GM10248 (cell line): ENCODE results near the gene MLLT10.

Source experiments
- CTCF ChIA-PET: fragments of 300-600 bp; sonication (Branson Sonifier 250); formaldehyde crosslinking; extraction: SDS; loops from one replicate; lab custom pipeline; 2021; ENCODE audit warnings: antibody characterized with exemption; lab: Yijun Ruan, JAX
- POLR2A ChIA-PET: fragments of 350-650 bp; sonication (Branson Sonifier 250); formaldehyde crosslinking; extraction: SDS; loops from one replicate; lab custom pipeline; 2020; ENCODE audit warnings: antibody characterized with exemption; lab: Yijun Ruan, JAX
- DNase-seq: peaks from one replicate; pipeline ENCODE4 v3.0.0; 2012; ENCODE audit errors: extremely low spot score
- TF ChIP-seq, protein P1 (sequence below): IDR thresholded peaks from 2 replicates; pipeline ENCODE4 v1.5.1; 2012; ENCODE audit warnings: mild to moderate bottlenecking, low read depth; ENCODE audit errors: extremely low read depth, missing control alignments, control extremely low read depth

Gene MLLT10

DNA sequence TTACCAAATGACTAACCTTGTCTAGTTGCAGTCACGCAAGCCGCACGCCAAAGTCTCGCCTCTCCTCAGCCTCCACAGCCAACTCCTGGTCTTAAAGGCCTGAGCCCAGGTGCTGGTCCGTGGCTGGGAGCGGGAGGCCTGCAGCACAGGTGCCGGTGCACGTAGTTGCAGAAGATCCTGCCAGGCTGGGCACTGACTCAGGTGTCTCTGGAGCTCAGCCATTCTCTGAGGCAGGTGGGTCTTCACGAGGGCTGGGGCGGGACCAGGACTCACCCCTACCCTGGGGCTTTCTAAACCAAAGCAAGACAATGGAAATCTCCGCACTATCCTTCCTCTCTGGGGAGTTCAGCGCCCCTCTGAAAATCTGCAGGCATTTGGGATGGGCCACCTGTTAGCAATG, 216.4 kb downstream of the MLLT10 start:
- TF ChIP-seq, protein P1, sequence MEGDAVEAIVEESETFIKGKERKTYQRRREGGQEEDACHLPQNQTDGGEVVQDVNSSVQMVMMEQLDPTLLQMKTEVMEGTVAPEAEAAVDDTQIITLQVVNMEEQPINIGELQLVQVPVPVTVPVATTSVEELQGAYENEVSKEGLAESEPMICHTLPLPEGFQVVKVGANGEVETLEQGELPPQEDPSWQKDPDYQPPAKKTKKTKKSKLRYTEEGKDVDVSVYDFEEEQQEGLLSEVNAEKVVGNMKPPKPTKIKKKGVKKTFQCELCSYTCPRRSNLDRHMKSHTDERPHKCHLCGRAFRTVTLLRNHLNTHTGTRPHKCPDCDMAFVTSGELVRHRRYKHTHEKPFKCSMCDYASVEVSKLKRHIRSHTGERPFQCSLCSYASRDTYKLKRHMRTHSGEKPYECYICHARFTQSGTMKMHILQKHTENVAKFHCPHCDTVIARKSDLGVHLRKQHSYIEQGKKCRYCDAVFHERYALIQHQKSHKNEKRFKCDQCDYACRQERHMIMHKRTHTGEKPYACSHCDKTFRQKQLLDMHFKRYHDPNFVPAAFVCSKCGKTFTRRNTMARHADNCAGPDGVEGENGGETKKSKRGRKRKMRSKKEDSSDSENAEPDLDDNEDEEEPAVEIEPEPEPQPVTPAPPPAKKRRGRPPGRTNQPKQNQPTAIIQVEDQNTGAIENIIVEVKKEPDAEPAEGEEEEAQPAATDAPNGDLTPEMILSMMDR = no peak
- ChIA-PET CTCF (interaction anchor here (2.0 kb wide), 1 partner anchor 16 kb away, joined by 4 read pairs; no protein-coding TSS in a partner anchor), POLR2A (no interaction called here)
- DNase-seq = no peak

DNA sequence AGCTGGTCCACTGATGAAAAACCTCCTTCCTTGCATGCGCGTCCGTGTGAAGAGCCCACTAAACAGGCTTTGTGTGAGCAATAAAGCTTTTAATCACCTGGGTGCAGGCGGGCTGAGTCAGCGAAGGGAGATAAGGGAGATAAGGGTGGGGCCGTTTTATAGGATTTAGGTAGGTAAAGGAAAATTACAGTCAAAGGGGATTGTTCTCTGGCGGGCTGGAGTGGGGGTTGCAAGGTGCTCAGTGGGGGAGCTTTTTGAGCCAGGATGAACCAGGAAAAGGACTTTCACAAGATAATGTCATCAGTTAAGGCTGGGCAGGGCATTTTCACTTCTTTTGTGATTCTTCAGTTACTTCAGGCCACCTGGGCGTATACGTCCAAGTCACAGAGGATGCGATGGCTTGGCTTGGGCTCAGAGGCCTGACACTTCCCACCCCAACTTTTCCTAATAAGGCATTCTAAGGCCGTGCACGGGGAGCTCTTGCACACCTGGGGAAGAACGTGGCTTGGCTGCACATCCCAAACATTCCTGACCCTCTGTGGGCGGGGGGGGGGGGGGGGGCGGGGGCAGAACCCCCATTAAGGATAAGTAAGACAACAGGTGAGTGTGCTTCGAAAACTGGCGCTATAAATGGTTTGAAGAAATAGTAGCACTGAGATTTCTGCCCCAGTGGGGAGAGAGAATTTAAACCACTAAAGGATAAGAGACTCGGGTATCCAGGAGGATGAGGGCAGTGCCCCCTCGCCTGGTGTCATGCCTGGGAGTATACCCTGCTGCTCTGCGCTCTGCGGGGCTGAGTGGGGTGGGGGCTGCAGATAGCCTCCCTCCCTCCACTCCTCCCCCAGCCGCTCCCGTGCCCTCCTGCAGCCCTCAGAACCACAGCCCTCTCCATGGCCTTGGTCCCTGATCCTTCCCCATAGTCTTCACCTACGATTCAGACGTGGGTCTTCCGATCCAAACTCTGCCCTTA, 217.6 kb downstream of the MLLT10 start:
- CTCF ChIA-PET = interaction anchor here (2.0 kb wide), 1 partner anchor 14 kb away, joined by 4 read pairs; no protein-coding TSS in a partner anchor
- DNase-seq = no peak
- TF ChIP-seq, protein P1 = no peak
- POLR2A ChIA-PET = no interaction called here

DNA sequence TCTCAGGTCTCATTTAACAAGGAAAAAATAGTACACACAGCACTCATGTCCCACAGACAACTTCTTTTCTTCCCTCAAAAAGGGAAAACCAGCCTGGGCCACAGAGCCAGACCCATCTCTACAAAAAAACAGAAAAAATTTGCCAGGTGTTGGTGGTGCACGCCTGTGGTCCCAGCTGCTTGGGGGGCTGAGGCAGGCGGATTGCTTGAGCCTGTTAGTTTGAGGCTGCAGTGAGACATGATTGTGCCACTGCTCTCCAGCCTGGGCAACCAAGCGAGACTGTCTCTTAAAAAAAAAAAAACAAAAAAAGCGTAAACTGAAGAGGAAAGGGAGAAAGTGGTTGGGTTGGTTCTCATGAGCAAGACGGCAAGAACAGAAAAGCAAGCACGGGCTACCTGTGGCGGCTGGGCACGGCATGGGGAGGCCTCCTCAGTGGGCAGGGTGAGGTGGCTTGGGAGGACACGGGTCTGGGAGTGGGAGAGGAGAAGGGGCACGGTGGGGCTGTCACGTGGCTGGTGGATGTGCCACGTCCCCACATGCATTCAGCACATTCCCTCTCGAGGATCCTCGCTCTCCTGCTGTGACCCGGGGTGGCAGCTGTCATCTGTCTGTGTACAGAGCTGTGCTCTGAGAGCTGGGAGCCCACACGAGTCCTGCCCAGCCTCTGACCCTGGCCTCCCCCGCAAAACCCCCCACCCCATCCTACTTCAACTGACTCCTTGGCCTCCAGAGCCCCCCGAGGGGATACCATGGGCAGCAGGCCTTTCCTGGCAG, 219.7 kb downstream of the MLLT10 start:
- TF ChIP-seq, protein P1 = no peak
- no peak for DNase-seq
- POLR2A ChIA-PET = no interaction called here
- CTCF ChIA-PET = no interaction called here

DNA sequence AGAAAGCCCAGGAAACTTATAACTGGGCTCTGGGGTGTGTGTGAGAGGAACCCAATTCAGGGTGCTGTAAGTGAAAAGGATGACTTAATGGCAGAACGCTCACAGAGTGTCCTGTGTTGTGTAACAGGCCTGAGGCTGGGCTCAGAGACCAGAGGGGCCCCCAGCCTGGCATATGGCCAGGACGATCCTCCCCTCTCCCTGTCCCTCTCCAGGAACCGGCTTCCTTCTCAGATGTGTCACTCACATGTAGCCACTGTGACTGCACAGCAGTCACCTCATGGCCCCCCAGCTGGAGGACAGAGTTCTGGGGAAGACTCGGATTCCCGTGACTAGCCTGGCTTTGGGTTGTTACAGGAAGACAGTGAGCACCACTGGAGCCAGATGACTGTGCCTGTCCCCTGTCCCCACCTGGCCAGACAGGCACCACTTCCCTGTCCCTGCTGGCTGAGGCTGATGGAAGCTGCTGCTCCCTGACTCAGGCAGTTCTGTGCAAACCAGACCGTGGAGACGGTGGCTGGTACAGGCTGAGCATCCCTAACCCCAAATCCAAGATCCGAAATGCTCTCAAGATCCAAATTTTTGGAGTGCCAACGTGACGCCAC, 220.5 kb downstream of the MLLT10 start:
- ChIA-PET CTCF (no interaction called here), POLR2A (no interaction called here)
- DNase-seq = no peak
- TF ChIP-seq, protein P1 = no peak

DNA sequence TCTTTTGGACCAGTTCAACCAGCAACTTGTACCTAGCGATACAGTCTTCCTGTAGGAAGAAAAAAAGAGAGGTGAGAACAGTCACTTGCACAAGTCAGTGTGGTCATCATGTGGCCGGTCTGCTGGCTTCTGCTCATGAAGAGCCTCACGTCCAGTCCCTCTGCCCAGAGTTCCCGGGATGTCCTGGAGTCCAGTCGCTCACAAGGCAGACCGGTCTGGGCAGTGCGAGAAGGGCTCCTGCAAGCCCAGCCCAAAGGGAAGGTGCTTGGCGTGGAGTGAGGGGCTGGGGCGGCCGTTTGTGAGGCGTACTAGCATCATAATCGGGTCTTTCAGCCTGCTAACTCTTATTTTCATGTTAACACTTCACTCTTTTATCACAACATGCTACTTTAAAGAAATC, 222.7 kb downstream of the MLLT10 start:
- CTCF ChIA-PET = interaction anchor here (1.8 kb wide), 1 partner anchor 27 kb away, joined by 4 read pairs; no protein-coding TSS in a partner anchor
- POLR2A ChIA-PET = no interaction called here
- no peak for DNase-seq
- TF ChIP-seq, protein P1 = no peak
